Memory B cell (primary cell): Measurements from ENCODE around the gene TMEM97.

ENCODE experiments used
- ATAC-seq: fragments of 150-1000 bp; cut with Tn5 transposase; 2 replicates; pipeline ENCODE4 v1.10.0; 2021; ENCODE audit warnings: low read depth, mild to moderate bottlenecking, moderate library complexity
- DNase-seq, 2 donors: peaks; one replicate each; pipeline ENCODE4 v3.0.0; 2022; ENCODE audit warnings: low spot score in 2 of 2
- H3K27ac Mint-ChIP-seq: one replicate; pipeline ENCODE4 v1.8.0; 2022; ENCODE audit warnings: mild to moderate bottlenecking, moderate library complexity, mixed read lengths
- H3K27me3 Mint-ChIP-seq: one replicate; pipeline ENCODE4 v1.8.0; 2022; ENCODE audit warnings: mixed read lengths
- H3K36me3 Mint-ChIP-seq: one replicate; pipeline ENCODE4 v1.8.0; 2022; ENCODE audit warnings: mild to moderate bottlenecking, mixed read lengths
- H3K4me1 Mint-ChIP-seq: one replicate; pipeline ENCODE4 v1.8.0; 2022; ENCODE audit warnings: mixed read lengths
- H3K4me3 Mint-ChIP-seq: one replicate; pipeline ENCODE4 v1.8.0; 2022; ENCODE audit warnings: mild to moderate bottlenecking, moderate library complexity, mixed read lengths
- H3K9me3 Mint-ChIP-seq: one replicate; pipeline ENCODE4 v1.8.0; 2022; ENCODE audit warnings: mixed read lengths

The TMEM97 gene

DNA sequence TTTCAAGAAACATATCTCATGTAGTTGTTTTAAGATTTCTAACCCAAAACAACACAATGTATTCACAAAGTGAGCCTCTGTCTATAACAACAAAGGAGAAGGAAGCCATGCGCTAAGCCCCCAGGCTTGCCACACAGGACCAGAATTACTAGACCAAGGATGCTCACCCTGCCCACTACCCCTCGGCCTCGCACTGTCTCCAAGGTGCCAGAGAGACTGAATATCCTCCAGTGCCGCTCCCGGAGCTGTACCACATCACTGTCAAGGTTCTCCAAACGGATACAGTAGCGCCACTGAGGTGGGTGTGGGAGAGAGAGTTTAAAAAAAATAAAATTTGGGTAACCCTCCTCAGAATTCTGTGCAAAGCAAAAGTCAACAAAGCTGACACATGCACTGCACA, 31.3 kb downstream of the TMEM97 start:
- Mint-ChIP-seq H3K4me3 (no peak overlapping the region), H3K36me3 (peaks cover 26% of the 10 kb centered on the region), H3K27ac (no peak overlapping the region), H3K27me3 (no peaks in the 10 kb centered on the region), H3K4me1 (no peaks in the 10 kb centered on the region), H3K9me3 (no peaks in the 10 kb centered on the region)
- no peak for ATAC-seq
- no peak for DNase-seq

DNA sequence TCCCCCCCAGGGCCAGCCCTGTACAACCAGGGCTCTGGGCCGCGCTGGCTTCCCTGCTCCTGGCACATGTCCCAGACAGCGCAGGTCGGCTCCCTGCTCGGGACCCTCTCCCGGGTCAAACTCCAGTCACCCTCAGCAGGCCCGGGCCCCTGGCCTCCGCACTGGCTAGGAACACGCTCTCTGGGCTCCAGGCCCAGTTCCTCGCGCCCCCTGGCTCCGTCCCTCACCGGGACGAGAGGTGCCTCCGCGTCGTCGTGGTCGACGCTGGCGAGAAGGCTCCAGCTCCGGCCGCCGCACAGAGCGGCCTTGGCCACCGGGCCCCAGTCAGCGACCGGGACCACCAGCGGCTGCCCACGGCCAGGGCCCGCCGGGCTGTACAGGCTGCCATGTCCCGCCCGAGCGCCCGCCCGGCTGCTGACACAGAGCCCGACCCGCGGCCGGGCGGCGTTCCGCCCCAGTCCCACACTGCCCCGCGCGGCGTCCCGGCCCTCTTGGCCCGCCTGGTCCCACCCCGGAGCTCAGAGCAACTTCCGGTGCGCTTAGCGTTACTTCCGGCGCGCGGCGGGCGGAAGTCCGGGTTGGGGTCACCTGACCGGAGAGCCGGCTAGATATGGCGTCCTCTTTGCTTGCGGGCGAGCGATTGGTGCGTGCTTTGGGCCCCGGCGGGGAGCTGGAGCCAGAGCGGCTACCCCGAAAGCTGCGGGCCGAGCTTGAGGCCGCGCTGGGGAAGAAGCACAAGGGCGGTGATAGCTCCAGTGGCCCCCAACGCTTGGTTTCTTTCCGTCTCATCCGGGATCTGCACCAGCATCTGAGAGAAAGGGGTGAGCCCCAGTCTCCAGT, 38.3 kb downstream of the TMEM97 start, which contains the start of gene POLDIP2:
POLDIP2 (minus strand) TSS at position 467 of the 840 bp plus-strand sequence; CDS start at position 388, 79 bp downstream.
- no peaks in the 10 kb centered on the region for H3K27me3 Mint-ChIP-seq
- ATAC-seq, result peak; percentile 96
- H3K36me3 Mint-ChIP-seq, result peaks cover 19% of the 10 kb centered on the region
- peak within 1 kb of the TSS; percentile 91 for H3K4me3 Mint-ChIP-seq
- peak; percentile 93 to 96 for DNase-seq
- H3K9me3 Mint-ChIP-seq, result no peaks in the 10 kb centered on the region
- peak within 1 kb of the TSS; percentile 95 for H3K27ac Mint-ChIP-seq
- peaks cover 20% of the 10 kb centered on the region for H3K4me1 Mint-ChIP-seq

DNA sequence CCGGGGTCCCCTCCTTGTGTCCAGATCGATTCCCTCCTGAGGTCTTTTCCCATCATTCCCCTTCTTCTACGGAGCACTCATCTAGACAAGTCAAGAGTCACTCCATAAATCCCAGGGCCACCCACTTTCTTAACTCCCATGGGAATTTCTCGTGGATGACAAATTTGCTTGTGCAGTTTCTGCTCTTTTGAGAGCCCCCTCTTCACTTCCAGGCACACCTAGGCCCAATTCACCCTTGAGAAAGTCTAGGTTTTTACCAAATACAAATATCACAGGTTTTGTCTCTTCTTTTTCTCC, 38.8 kb downstream of the TMEM97 start:
- H3K4me3 Mint-ChIP-seq, result peak overlapping the region; percentile 91
- peaks cover 19% of the 10 kb centered on the region for H3K36me3 Mint-ChIP-seq
- no peak for DNase-seq
- no peaks in the 10 kb centered on the region for H3K27me3 Mint-ChIP-seq
- H3K4me1 Mint-ChIP-seq, result peaks cover 20% of the 10 kb centered on the region
- H3K9me3 Mint-ChIP-seq, result no peaks in the 10 kb centered on the region
- ATAC-seq, result no peak
- H3K27ac Mint-ChIP-seq, result peak overlapping the region; percentile 95

DNA sequence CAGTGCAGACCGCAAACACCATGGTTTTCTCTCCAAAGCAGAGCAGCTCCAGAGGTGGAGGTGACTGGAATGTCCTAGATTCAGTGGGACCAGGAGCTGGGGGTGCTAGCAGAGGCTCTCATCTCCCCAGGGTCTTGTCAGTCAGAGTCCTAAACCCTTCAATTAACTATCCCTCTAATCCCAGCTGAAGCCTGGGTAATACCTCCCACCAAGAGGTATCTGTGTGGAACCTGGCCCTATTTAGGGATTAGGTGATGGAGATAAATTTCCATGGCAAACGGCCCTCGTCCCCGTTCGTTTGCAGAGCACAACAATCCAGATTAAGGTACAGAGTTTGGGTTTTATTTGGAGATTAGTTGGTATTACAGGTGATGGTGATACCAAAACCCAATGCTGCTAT, 44.2 kb downstream of the TMEM97 start:
- Mint-ChIP-seq H3K4me3 (no peak overlapping the region), H3K27me3 (no peaks in the 10 kb centered on the region), H3K36me3 (peaks cover 19% of the 10 kb centered on the region), H3K27ac (no peak overlapping the region), H3K9me3 (no peaks in the 10 kb centered on the region), H3K4me1 (peaks cover 2% of the 10 kb centered on the region)
- DNase-seq, result no peak
- ATAC-seq, result no peak

DNA sequence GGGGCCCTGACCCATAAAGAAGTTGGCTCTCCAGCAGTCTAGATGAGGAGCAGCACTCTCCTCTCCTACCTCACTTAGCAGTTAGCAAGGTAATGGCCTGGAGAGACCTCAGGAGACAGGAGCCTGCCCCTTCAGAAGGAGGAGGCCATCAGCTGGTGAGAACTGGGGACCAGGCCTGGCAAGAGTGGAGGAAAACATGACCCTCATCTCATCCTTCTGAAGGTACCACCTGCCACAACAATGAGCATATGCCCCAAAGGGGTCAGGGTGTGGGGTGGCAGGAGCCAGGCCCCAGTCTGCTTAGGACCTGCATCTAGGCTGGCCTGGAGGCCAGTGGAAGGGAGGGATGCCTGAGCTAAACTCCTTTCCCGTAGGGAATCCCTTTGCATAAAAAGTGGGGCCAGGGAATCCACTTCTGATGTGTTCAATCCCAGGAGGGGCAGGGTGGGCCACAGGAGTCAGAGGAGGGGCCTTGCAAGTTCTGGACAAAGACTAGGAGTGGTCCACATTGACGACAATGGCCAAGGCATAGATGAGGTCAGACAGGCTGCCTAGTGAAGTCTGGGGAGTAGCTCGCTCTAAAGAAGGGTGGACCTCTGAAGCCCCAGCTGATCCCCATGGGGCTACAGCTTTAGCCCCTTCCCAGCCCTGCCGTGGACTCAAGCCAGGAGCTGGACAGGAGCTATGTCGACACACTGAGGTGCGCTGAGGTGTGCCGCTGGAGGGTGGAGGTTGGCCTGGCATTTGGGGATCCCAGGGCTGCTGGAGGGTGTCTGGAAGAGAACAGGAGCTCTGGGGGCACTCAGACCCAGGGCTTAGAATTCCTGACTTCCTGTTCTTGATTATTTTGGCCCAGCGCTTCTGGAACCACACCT, 45.0 kb downstream of the TMEM97 start:
- H3K36me3 Mint-ChIP-seq, result peaks cover 19% of the 10 kb centered on the region

DNA sequence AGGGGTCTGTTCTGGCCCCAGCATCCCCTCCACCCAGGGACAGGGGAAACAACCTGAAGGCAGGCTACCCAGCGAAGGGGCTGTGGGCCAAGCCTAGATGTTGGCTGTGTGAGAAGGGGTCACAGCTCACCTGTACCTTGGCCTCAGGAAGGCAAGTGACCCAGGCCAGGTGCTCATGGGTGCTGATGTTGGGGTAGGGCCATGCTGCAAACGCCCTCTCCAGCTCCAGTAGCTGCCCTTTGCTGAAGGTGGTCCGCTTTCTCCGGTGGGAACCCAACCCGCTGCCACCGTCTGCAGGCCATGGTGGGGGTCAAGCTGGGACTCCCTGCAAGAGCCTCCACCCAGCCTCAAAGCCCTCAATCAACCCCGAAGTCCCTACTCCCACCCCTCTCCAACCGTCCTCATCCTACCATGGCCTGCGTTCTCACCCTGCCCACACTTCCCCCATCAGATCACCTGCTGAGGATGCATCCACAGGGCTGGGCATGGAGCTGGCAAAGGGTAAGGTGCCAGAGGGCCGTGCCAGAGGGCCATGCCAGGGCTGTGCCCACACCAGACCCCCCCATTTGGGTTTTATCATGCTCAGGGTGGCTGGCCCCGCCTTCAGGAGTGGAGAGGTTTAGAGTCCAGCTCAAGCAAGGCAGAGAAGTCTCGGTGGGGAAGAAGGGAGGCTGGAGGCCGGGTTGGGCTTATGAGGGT, 45.8 kb downstream of the TMEM97 start, which contains the start of gene SEBOX:
SEBOX (minus strand) TSS at position 535 of the 699 bp plus-strand sequence; CDS start at position 487, 48 bp downstream.
- Mint-ChIP-seq H3K36me3 (peaks cover 19% of the 10 kb centered on the region), H3K27ac (no peak within 1 kb of the TSS), H3K9me3 (no peaks in the 10 kb centered on the region), H3K4me3 (no peak within 1 kb of the TSS), H3K27me3 (no peaks in the 10 kb centered on the region), H3K4me1 (no peaks in the 10 kb centered on the region)
- DNase-seq (no peak), ATAC-seq (no peak)

More for the DNA sequence above, 45.0 kb downstream of the TMEM97 start:
- ATAC-seq, result no peak
- Mint-ChIP-seq H3K4me1 (no peaks in the 10 kb centered on the region), H3K27me3 (no peaks in the 10 kb centered on the region), H3K27ac (no peak overlapping the region), H3K9me3 (no peaks in the 10 kb centered on the region), H3K4me3 (no peak overlapping the region)
- DNase-seq, result no peak

DNA sequence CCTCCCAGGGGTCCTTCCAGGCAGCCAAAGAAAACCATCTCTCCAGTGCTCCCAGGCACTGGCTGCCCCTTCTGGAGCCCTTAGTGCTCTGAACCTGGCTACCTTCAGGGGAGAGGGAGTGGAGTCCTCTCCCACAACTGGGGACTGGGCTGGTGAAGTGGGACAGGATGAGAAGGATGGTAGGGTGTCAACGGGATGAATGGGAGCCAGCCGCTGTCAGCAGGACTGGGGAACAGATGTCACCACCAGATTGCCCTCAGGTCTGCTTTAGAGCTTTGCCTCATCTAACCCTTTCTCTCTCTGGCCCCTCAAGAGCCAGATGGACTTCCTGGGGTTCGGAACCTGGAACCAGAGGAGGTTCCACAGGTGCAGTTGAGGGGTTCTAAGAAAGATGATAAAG, 46.5 kb downstream of the TMEM97 start:
- ATAC-seq, result no peak
- Mint-ChIP-seq H3K36me3 (peaks cover 16% of the 10 kb centered on the region), H3K4me3 (no peak overlapping the region), H3K27me3 (no peaks in the 10 kb centered on the region), H3K9me3 (no peaks in the 10 kb centered on the region), H3K4me1 (peaks cover 4% of the 10 kb centered on the region), H3K27ac (no peak overlapping the region)
- DNase-seq, result no peak

DNA sequence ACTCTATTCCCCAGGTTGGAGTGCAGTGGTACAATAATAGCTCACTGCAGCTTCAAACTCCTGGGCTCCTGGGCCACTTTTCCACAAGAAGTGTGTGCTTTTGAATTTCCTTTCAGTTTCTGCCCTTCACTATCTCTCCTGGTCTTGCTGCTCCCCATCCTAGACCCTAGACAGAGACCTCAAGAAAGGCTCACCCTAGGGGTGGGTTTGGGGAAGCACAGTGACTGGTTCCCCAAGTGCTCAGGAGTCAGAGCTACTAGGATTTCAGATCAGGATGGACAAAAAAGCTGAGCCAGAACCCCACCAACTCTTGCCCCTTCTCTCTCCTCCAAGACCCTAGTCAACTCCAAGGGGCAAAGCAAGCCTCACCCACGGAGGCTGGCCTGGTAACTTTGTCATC, 47.6 kb downstream of the TMEM97 start:
- Mint-ChIP-seq H3K27me3 (no peaks in the 10 kb centered on the region), H3K4me1 (peaks cover 10% of the 10 kb centered on the region), H3K36me3 (peaks cover 10% of the 10 kb centered on the region), H3K9me3 (no peaks in the 10 kb centered on the region), H3K27ac (peak overlapping the region; percentile 35), H3K4me3 (no peak overlapping the region)
- ATAC-seq, result no peak
- no peak for DNase-seq

DNA sequence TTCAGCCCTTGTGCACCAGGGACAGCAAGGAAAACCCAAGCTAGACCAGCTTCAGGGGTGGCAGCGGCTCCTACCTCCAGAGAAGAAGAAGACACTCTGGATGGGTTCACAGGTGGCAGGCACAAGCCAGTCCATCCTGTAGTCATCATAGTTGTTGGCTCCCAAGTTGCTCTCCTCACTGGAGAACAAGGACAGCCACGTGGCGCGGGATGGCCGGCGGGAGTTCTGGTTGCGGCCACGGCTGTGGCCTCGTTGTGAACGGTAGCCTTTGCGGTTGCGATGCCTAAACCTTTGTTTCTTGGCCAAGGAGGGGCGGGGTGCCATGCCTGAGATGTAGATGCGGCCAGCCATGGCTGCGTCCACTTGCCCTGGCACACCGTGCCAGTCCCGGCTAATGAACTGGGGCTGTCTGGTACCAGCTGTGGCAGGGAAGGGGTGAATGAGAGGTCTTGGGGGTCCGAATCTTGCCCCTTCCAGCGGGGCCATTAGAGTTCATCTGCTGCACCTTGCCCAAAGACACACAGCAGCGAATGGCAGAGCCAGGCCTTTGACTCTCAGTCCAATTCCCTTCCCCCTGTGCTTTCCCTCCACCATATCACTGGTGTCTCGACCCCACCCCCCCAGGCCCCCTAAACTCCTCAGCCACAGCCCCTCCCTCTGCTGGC, 48.8 kb downstream of the TMEM97 start:
- Mint-ChIP-seq H3K27me3 (no peaks in the 10 kb centered on the region), H3K27ac (no peak overlapping the region), H3K4me1 (peaks cover 19% of the 10 kb centered on the region), H3K9me3 (no peaks in the 10 kb centered on the region), H3K4me3 (no peak overlapping the region), H3K36me3 (peaks cover 5% of the 10 kb centered on the region)
- DNase-seq, result no peak
- ATAC-seq, result no peak

DNA sequence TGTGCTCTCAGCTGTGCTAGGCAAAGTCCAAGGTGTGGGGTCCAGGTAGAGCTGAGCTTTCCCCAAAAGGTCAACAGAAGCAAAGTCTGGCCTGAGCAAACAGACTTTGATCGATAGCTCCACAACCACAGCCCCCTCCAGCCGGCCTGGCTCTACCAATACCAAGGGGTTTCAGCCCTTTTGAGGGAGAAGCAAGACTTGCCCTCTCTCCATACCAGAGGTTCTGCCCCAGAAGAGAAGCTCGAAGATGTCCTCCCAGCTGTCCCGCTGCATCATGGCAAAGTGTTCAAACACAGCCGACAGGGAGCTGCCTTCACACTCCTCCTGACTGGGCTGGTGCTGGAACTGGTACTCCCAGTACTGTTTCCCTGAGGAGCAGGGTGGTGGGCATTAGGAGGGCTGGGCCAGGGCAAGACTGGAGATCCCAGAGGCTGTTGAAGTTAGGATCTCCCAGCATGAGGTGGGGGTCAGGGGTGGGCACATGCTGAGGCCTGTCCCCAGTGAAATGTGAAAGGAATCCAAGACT, 49.4 kb downstream of the TMEM97 start:
- DNase-seq (no peak), ATAC-seq (no peak)
- Mint-ChIP-seq H3K27ac (no peak overlapping the region), H3K4me1 (peaks cover 21% of the 10 kb centered on the region), H3K9me3 (no peaks in the 10 kb centered on the region), H3K27me3 (no peaks in the 10 kb centered on the region), H3K4me3 (no peak overlapping the region), H3K36me3 (peaks cover 5% of the 10 kb centered on the region)

DNA sequence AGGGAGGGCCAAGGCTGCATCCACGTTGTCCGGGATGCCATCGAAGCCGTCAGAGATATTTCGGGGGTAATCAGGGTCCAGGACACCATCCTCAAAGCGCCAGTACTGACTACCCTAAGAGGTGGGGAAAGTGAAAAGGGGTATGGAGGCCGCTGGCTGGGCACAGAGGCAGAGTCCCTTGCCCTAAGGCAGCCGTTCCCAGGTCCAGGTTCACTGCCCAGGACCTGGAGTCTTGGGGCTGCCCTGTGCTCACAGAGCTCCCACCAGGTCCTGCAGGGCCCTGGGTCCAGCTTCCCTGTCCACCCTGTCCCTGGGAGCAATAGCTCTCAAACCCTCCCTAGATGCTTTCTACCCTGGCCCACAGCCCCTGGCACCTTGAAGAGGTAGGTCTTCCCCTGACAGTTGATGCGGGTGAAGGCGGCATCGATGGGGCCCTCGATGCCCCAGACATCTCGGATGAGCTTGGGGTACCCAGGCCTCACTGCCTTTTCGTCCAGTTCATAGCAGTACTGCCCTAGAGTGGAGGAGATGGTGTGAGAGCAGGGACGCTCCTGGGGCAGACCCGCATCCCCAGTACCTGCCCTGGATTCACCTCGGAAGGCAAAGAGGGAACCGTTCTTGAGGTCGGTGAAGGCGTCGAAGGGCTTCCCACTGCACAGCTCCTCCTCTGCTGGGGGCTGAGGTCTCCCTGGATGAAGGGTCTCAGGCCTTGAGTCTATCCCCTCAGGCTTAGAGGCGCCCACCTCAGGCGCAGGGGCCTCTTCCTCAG, 50.1 kb downstream of the TMEM97 start:
- Mint-ChIP-seq H3K36me3 (peaks cover 3% of the 10 kb centered on the region), H3K4me1 (peaks cover 21% of the 10 kb centered on the region), H3K27ac (peak overlapping the region; percentile 31), H3K27me3 (no peaks in the 10 kb centered on the region), H3K4me3 (no peak overlapping the region), H3K9me3 (no peaks in the 10 kb centered on the region)
- ATAC-seq, result no peak
- DNase-seq, result no peak

DNA sequence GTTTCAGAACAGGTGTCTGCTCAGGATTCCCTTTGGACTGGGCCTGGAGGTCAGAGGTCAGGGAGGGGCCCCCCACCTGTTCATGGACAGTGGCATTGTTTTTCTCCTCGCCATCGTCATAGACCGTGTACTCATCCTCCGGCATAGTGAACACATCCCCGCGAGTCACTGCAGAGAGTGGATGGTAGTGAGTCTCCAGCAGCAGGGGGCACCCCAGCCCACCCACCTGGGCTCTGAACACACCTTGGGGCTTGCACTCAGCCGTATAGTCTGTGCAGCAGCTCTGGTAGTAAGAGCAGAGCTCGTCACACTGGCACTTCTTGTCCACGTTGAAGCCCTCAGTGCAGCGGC, 50.7 kb downstream of the TMEM97 start:
- Mint-ChIP-seq H3K9me3 (no peaks in the 10 kb centered on the region), H3K36me3 (peaks cover 3% of the 10 kb centered on the region), H3K4me1 (peaks cover 21% of the 10 kb centered on the region), H3K27me3 (no peaks in the 10 kb centered on the region), H3K27ac (no peak overlapping the region), H3K4me3 (no peak overlapping the region)
- ATAC-seq, result no peak
- DNase-seq, result no peak
